KOPT-K1 (cell line): ENCODE results near the gene HAL.
"Not testable (repeated sequence)": the region's sequence is repeated elsewhere in the genome, so short reads cannot be mapped to it uniquely, and the experiment has no call there.

Experiments
- H3K27ac ChIP-seq: fragments of 200-600 bp; sonication (generic); 2 replicates; pipeline ENCODE4 v1.5.1; 2016; ENCODE audit warnings: antibody characterized with exemption, mild to moderate bottlenecking, low read depth, low read length; ENCODE audit not compliant: poor library complexity, severe bottlenecking
- H3K36me3 ChIP-seq: fragments of 200-600 bp; sonication (generic); 2 replicates; pipeline ENCODE4 v1.5.1; 2017; ENCODE audit warnings: antibody characterized with exemption, mild to moderate bottlenecking, low read length, moderate library complexity; ENCODE audit not compliant: insufficient read depth
- H3K9me3 ChIP-seq: fragments of 200-600 bp; sonication (generic); 2 replicates; pipeline ENCODE4 v1.5.1; 2017; ENCODE audit warnings: antibody characterized with exemption, low read length, mild to moderate bottlenecking; ENCODE audit not compliant: insufficient read depth, poor library complexity, severe bottlenecking

HAL gene

GRCh38 chr12:95970905-95971304 is 25.2 kb downstream of the HAL start:
- Histone ChIP-seq H3K36me3 (no peaks in the 10 kb centered on the region), H3K27ac (no peak overlapping the region), H3K9me3 (no peaks in the 10 kb centered on the region)

- not testable (repeated sequence) for H3K9me3 ChIP-seq, H3K27ac ChIP-seq, H3K36me3 ChIP-seq
Measured at GRCh38 chr12:95969116-95969515, 27.0 kb downstream of the HAL start.

- Histone ChIP-seq H3K36me3 (no peaks in the 10 kb centered on the region), H3K27ac (no peak overlapping the region), H3K9me3 (no peaks in the 10 kb centered on the region)
Measured at GRCh38 chr12:95967301-95967700, 28.8 kb downstream of the HAL start.

GRCh38 chr12:95966287-95966870 is 29.8 kb downstream of the HAL start:
- Histone ChIP-seq H3K9me3 (no peaks in the 10 kb centered on the region), H3K36me3 (no peaks in the 10 kb centered on the region), H3K27ac (no peak overlapping the region)

GRCh38 chr12:95963096-95963495 is 33.0 kb downstream of the HAL start:
- H3K9me3 ChIP-seq, result no peaks in the 10 kb centered on the region
- H3K36me3 ChIP-seq, result no peaks in the 10 kb centered on the region
- no peak overlapping the region for H3K27ac ChIP-seq

- Histone ChIP-seq H3K36me3 (no peaks in the 10 kb centered on the region), H3K27ac (no peak overlapping the region), H3K9me3 (no peaks in the 10 kb centered on the region)
Measured at GRCh38 chr12:95962222-95962621, 33.9 kb downstream of the HAL start.

GRCh38 chr12:95960241-95960640 is 35.9 kb downstream of the HAL start:
- Histone ChIP-seq H3K36me3 (no peaks in the 10 kb centered on the region), H3K9me3 (no peaks in the 10 kb centered on the region), H3K27ac (no peak overlapping the region)

- H3K9me3 ChIP-seq, result no peaks in the 10 kb centered on the region
- no peak overlapping the region for H3K27ac ChIP-seq
- H3K36me3 ChIP-seq, result no peaks in the 10 kb centered on the region
Measured at GRCh38 chr12:95959107-95959506, 37.0 kb downstream of the HAL start.

GRCh38 chr12:95956557-95957145 is 39.5 kb downstream of the HAL start:
- Histone ChIP-seq H3K36me3 (no peaks in the 10 kb centered on the region), H3K9me3 (no peaks in the 10 kb centered on the region), H3K27ac (no peak overlapping the region)

GRCh38 chr12:95955549-95956159 is 40.5 kb downstream of the HAL start:
- no peaks in the 10 kb centered on the region for H3K36me3 ChIP-seq
- H3K27ac ChIP-seq, result no peak overlapping the region
- H3K9me3 ChIP-seq, result no peaks in the 10 kb centered on the region

- H3K27ac ChIP-seq, result no peak overlapping the region
- no peaks in the 10 kb centered on the region for H3K9me3 ChIP-seq
- H3K36me3 ChIP-seq, result no peaks in the 10 kb centered on the region
Measured at GRCh38 chr12:95953000-95953399, 43.1 kb downstream of the HAL start.

GRCh38 chr12:95951515-95951914 is 44.6 kb downstream of the HAL start:
- Histone ChIP-seq H3K9me3 (no peaks in the 10 kb centered on the region), H3K36me3 (no peaks in the 10 kb centered on the region), H3K27ac (no peak overlapping the region)

GRCh38 chr12:95949477-95950206 is 46.5 kb downstream of the HAL start:
- Histone ChIP-seq H3K36me3 (no peaks in the 10 kb centered on the region), H3K9me3 (no peaks in the 10 kb centered on the region), H3K27ac (no peak overlapping the region)

- H3K36me3 ChIP-seq, result no peaks in the 10 kb centered on the region
- H3K9me3 ChIP-seq, result no peaks in the 10 kb centered on the region
- H3K27ac ChIP-seq, result no peak overlapping the region
Measured at GRCh38 chr12:95944108-95944704, 51.9 kb downstream of the HAL start.

- Histone ChIP-seq H3K27ac (peak within 1 kb of the TSS; percentile 69), H3K9me3 (no peaks in the 10 kb centered on the region), H3K36me3 (no peaks in the 10 kb centered on the region)
Measured at GRCh38 chr12:95943330-95943842, 52.8 kb downstream of the HAL start, which contains the start of gene AMDHD1. Gene AMDHD1 (plus strand): TSS chr12:95943331. CDS start chr12:95943399, 68 bp downstream.
